ENCODE measurements around the gene ATF7IP. TPM values are rescaled to one million over a fixed set of nuclear protein-coding genes. Genes with fewer than 3 reads are reported as not detected.

The ATF7IP gene
- total RNA-seq, 1 experiment from 2014 or later = 25.4 TPM

GRCh38 chr12:14426792-14427191 is 61.3 kb downstream of the ATF7IP start:
- Histone ChIP-seq H3K27me3 (ENCODE audit: control insufficient read depth, insufficient read depth, low read length) (no peaks in the 10 kb centered on the region), H3K9me3 (ENCODE audit: control insufficient read depth, insufficient read depth, low read depth, low read length) (peaks cover 3% of the 10 kb centered on the region; the same call in 1 of the 2 replicates), H3K4me1 (ENCODE audit: control insufficient read depth, insufficient read depth, low read length) (no peaks in the 10 kb centered on the region; the same call in 1 of the 2 replicates), H3K36me3 (ENCODE audit: control insufficient read depth, insufficient read depth, low read length) (no peaks in the 10 kb centered on the region), H3K4me3 (ENCODE audit: low read depth in 2 of 2, low read length in 2 of 2) (no peak overlapping the region), H3K27ac (ENCODE audit: low read length) (no peak overlapping the region)
- TF ChIP-seq REST (IDR thresholded peaks at IDR 0.05; ENCODE audit: insufficient read depth in 1 of 2, low read depth in 2 of 2, low read length in 1 of 2) (no peak), POLR2AphosphoS5 (IDR thresholded peaks at IDR 0.05; ENCODE audit: low read depth, low read length) (no peak), TCF7L2 (IDR thresholded peaks at IDR 0.05; ENCODE audit: low read depth, low read length) (no peak), SIN3A (IDR thresholded peaks at IDR 0.05; ENCODE audit: borderline replicate concordance, insufficient read depth, low read depth, low read length) (no peak), CTCF (IDR thresholded peaks at IDR 0.05) (no peak)
- BruUV-seq (replicated peaks) = no TSS peak
- in situ Hi-C loops (cut with HindIII; ENCODE audit: low pct_unique_long_range_greater_than_20kb, low sequenced_read_pairs) = no loop called here
- ATAC-seq = no peak
- CTCF ChIA-PET = no interaction called here
- no peak for DNase-seq (ENCODE audit: low read depth, low spot score)
- intact Hi-C loops (cut with micrococcal nuclease; ENCODE audit: unreplicated experiment) = no loop called here
- POLR2A ChIA-PET = no interaction called here

- Histone ChIP-seq H3K27me3 (ENCODE audit: control insufficient read depth, insufficient read depth, low read length) (no peaks in the 10 kb centered on the region), H3K4me3 (ENCODE audit: low read depth in 2 of 2, low read length in 2 of 2) (no peak overlapping the region), H3K9me3 (ENCODE audit: control insufficient read depth, insufficient read depth, low read depth, low read length) (no peaks in the 10 kb centered on the region), H3K27ac (ENCODE audit: low read length) (no peak overlapping the region), H3K36me3 (ENCODE audit: control insufficient read depth, insufficient read depth, low read length) (no peaks in the 10 kb centered on the region), H3K4me1 (ENCODE audit: control insufficient read depth, insufficient read depth, low read length) (no peaks in the 10 kb centered on the region; the same call in 1 of the 2 replicates)
- POLR2A ChIA-PET = no interaction called here
- DNase-seq (ENCODE audit: low read depth, low spot score) (no peak), ATAC-seq (no peak)
- TF ChIP-seq REST (IDR thresholded peaks at IDR 0.05; ENCODE audit: insufficient read depth in 1 of 2, low read depth in 2 of 2, low read length in 1 of 2) (no peak), CTCF (IDR thresholded peaks at IDR 0.05) (no peak), SIN3A (IDR thresholded peaks at IDR 0.05; ENCODE audit: borderline replicate concordance, insufficient read depth, low read depth, low read length) (no peak), POLR2AphosphoS5 (IDR thresholded peaks at IDR 0.05; ENCODE audit: low read depth, low read length) (no peak), TCF7L2 (IDR thresholded peaks at IDR 0.05; ENCODE audit: low read depth, low read length) (no peak)
- in situ Hi-C loops (cut with HindIII; ENCODE audit: low pct_unique_long_range_greater_than_20kb, low sequenced_read_pairs) = no loop called here
- no TSS peak for BruUV-seq (replicated peaks)
- intact Hi-C loops (cut with micrococcal nuclease; ENCODE audit: unreplicated experiment) = no loop called here
- CTCF ChIA-PET = interaction anchor here (0.7 kb wide), 1 partner anchor 14 kb away, joined by 3 read pairs; no protein-coding TSS in a partner anchor
These were observed 62.4 kb downstream of the ATF7IP start for GRCh38 chr12:14427929-14428328.
